NCI-H128 (cell line): Measurements from ENCODE around the gene TMEM242.
"Not testable (repeated sequence)": the region's sequence is repeated elsewhere in the genome, so short reads cannot be mapped to it uniquely, and the experiment has no call there.

Experiments used
- DNase-seq: peaks from one replicate; lab custom pipeline; 2025; ENCODE audit not compliant: unreplicated experiment; lab: John Stamatoyannopoulos, UW

TMEM242 gene

DNA sequence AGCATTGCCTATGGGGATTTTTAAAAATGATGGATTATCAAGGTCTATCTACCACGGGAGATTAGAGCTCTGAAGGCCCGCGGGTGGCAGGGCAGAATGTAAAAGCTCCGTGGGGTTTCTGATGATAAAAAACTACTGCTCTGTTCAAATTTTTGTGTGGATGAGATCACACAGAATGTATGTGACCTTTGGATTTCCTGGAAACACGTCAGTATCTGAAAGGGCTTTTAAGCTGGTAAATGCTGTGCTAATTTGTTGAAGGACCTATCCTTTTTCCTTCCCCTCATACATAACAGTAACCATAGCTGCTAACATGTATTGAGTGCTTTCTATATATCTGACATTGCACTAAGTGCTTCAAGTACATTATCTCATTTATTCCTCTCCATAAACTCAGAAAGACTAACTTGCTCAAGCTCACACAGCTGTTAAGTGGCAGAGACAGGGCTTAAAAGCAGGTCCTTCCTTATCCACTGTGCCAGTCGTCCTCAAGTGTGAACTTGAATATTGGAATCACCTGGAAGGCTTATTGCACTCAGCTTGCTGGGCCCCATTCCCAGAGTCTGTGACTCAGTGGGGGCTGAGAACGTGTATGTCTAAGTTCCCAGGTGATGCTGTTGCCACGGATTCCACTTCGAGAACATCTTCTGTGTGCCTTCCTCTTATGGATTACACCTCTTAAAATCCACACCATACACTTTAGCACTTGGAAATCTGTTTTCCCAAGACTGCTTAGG, 1.9 kb upstream of the TMEM242 start:
- no peak for DNase-seq

DNA sequence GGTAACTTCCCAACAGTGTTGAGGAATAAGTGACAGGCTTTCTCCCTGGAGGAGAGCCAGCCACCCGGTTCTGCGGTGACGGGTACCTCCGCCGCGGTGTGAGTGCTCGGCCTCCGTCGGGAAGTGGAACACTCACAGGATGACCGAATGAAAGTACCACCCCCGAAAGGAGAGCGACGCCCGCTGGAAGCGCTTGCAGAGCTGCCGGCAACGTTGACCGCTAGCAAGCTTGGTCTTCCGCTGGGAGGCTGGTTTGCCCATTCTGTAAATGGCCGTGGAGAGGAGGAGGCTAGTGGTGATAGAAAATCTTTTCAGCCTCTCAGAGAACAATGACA, 614 bp upstream of the TMEM242 start:
- no peak for DNase-seq

DNA sequence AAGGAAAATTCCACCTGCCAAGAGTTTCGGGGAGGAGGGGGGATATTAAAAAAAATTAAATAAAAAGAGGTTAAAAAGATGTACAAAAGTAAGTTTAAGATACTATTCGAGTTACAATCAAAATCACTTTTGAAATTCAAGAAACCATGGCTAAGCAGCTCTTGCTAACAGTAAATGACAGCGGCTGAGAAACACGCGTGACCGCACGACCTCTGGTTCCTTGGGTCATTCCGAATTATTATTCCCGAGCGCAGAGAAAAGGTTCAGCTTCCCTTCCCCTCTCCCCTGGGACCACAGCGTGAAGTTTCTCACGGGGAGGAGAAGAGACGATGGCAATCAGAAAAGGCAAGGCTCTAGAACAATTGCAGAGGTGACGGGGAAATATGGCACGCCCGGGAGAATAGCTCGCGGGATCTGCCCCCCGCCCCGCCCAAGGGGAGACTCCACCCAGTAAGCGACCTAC, 496 bp downstream of the TMEM242 start:
- no peak for DNase-seq

DNA sequence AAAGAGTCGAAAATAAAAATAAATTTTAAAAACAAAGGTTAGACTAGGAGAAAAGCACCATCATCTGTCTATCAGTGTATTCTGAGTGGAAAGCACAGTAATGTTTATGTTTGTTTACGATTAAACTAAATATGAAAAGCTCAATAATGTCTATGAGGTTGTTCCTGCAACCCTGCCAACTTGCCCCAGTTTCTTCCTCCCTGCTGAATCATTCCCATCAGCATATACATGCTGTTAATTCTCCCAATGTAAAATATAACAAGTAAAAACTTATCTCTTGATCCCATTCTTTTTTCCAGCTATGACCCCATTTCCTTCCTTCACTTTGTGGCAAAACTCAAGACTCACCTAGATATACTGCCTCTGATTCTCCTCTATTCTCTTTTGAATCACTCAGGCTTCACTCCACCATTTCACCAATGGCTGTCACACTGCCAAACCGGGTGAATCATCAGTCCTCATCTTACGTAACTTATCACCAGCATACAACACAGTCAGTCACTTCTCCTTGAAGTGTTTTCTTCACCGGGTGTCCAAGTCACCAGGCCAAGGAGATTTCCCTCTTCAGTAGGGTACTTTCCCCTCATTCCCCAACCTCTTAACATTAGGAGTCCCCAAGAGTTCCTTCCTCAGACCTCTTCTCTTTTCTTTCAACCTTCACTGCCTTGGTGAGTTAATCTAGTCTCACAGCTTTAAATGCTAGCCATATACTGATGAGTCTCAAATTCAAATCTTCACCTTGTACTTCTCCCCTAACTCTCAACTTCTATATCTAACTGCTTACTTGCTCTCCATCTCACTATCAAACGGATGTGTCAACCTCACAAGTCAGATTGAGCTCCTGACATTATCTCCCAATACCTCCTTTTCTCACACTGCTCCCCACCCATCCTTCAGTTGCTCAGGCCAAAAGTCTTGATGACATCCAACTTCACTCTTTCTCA, 6.2 kb downstream of the TMEM242 start:
- DNase-seq = no peak

DNA sequence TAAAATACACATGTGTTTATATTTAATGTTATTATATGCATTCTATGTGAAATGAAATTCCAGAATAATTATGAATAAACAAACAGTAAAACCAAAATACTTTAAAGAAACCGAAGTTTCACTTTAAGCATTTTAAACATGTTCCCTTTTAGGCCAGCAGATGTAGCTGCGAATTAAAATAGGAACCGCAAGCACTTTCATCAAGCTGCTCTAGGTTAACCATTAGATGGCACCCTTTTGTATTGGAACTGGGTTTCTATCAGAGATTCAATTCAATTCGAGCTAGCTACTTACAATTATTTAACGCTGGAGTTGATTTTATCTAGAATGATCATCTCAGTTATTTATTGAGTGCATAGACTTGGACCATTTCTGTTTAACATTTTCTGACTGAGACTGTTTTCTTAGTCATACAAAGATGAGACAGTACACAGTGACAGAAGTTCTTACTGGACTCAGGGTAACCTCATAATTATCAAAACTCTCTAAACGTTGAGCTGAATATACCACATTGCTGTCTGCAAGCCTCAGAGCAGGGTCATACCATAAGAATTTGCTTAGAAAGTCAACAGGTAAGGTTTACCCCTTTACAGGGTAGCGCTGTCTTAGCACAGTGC, 8.5 kb downstream of the TMEM242 start:
- DNase-seq = no peak

DNA sequence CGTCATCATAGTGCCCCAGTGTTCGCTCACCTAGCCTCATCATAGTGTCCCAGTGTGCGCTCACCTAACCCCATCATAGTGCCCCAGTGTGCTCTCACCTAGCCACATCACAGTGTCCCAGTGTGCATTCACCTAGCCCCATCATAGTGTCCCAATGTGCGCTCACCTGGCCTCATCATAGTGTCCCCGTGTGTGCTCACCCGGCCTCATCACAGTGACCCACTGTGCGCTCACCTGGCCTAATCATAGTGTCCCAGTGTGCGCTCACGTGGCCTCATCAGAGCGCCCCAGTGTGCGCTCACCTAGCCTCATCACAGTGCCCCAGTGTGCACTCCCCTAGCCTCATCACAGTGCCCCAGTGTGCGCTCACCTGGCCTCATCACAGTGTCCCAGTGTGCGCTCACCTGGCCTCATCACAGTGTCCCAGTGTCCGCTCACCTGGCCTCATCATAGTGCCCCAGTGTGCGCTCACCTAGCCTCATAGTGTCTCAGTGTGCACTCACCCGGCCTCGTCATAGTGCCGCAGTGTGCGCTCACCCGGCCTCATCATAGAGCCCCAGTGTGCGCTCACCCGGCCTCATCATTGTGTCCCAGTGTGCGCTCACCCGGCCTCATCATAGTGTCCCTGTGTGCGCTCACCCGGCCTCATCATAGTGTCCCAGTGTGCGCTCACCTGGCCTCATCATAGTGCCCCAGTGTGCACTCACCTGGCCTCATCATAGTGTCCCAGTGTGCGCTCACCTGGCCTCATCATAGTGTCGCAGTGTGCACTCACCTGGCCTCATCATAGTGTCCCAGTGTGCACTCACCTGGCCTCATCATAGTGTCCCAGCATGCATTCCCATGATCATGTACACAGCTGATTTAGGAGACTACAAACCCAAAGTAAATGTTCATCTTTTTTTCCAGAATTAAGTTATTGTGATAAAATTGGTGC, 9.5 kb downstream of the TMEM242 start:
- no peak for DNase-seq

DNA sequence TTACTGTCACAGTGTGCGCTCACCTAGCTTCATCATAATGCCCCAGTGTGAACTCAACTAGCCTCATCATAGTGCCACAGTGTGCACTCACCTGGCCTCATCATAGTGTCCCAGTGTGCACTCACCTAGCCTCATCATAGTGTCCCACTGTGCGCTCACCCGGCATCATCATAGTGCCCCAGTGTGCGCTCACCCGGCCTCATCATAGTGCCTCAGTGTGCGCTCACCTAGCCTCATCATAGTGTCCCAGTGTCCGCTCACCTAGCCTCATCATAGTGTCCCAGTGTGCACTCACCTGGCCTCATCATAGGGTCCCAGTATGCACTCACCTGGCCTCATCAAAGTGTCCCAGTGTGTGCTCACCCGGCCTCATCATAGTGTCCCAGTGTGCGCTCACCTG, 10.6 kb downstream of the TMEM242 start:
- no peak for DNase-seq

DNA sequence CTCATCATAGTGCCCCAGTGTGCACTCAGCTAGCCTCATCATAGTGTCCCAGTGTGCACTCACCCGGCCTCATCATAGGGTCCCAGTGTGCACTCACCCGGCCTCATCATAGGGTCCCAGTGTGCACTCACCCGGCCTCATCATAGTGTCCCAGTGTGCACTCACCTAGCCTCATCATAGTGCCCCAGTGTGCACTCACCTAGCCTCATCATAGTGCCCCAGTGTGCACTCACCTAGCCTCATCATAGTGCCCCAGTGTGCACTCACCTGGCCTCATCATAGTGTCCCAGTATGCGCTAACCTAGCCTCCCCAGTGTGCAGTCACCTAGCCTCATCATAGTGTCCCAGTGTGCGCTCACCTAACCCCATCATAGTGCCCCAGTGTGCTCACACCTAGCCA, 12.6 kb downstream of the TMEM242 start:
- DNase-seq = not testable (repeated sequence)

DNA sequence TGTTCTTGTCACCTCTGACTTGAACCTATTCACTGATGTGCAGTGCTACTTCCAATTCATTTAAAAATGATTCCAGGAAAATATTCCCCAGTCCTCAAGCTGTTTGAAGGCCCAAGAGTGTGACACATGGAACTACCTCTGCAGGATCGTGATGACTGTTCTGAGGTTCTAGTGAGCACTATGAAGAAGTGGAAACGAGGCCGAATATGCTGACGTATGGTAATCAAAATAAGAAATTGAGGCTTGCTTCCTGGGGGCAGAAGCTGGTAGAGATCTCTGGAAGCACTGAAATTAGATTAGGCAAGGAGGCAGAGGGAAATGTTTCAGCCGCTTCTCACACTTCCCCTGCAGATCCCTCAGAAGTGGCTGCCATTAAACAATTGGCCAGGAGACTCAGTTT, 15.7 kb downstream of the TMEM242 start:
- no peak for DNase-seq

DNA sequence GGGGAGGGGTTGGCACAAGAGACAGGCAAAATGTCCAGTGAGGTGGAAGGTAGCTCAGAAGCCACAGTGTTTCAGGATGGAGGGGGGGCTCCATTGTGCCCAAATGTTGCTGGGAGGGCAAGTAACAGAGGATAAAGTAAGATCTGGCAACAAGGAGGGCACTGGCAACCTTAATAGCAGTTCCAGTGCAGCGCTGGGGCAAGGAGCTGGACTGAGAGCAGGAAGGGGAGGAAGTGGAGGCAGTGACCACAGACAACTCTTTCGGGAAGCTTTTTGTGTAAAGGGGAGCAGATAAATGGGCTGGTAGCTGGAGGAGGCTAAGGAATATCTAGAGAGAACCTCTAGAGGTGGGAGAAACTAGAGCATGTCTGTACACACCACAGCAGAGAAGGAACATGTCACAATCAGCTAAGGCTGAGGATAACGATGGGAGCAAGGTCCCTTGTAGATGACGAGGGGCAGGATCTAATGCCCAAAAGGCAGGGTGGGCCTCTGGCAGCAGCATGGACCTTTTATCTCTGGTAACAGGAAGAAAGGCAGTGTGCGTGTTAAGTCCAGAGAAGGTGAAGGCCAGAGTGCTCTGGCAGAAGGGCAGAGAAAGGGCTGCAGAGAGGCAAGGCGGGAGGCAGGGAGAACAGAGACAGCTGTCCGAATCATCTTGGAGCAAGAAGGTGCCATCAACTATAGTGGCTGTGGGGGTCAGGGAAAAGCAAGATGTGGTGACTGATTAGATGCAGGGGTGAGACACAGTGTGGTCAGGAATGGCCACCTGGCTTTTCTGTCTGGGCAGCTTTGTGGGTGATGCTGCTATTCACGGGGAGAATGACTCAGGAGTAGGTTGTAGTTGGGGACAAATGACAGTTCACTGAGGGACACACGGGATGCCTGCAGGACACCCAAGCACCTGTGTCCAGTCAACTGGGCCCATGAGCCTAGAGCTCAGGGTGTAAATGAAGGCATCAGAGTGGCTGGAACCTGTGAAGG, 17.4 kb downstream of the TMEM242 start:
- no peak for DNase-seq

DNA sequence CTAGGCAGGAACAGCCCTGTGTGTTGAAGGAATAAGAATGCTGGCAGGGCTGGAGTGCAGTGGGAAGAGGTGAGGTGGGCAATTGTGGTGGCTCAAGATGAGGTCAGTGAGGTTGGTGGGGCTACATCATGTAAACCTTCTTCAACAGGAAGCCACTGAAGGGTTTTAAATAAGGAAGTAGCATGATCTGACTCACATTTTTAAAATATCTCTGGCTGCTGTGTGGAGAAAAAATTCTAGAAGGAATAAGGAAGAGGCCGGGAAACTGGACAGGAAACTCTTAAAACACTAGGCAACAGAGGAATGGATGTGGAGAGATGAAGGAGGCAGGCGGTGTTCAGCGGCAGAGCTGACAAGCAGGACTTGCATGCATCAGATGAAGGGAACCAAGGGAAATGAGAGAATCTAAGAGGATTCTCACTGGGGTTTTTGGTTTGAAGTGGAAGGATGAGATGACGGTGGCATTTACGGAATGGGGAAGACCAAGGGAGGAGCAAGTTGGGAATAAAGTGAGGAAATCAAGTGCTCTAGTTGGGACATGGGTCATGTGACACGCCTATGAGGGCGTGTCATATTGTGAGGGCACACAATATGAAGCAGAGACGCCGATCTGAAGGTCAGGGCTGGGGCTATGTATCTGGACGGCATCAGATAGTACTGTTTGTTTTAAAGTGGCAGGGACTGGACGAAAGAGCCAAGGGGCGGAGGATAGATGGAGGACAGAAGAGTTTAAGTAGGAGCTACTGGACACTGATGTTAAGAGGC, 18.2 kb downstream of the TMEM242 start:
- DNase-seq = no peak

DNA sequence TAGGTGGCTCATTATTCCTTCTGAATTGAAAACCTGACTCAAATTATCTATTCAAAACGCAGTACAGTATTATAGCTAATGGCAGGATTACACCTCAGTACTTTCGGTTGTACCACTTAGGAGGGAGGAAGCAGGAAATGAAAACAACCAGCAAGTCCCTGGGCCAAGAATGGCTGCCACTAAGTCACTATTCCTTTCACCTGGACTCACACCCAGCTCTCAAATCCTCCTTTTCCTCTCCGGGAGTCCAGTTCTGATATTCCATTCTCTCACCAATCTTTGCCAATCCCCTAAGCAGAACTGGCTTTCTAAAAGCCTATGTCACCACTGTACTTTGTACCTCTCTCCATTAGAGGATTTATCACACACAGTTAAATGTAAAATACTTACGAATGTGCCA, 20.6 kb downstream of the TMEM242 start:
- no peak for DNase-seq

DNA sequence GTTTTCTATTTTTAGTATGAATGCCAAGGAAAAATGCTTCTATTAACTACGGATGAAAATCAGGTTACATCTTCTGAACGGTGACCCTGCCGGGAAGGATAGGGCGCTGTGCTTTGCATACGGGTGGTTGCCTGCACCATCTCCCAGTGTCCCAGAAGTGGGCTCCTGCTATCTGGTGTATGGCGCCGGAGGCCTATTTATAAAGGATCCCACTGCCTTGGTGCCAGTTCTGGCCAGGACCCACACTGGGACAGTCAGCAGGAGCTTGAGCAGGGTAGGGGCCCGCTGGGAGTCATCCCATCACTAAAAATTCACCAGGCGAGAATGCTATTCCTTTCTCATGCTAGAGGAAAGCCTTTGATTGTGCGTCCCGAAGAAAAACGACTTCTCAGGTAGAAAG, 22.9 kb downstream of the TMEM242 start:
- DNase-seq = no peak

DNA sequence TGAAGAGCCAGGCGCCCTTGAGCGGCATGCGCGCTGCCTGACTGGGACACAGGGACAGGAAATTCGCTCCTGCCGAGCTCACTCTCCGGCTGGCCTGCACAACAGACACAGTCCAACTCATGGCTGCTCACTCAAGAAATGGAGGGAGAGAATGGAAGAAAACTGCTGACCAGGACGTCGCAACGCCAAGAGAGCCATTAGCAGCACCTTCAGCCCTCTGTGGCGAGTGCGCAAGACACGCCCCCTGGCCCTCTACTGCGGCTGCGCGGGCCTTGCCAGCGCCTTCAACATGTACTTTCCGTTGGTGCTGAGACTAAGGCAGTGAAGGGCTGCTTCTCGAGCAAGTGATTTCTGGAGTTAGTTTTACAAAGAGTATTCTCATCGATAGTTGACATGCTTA, 23.3 kb downstream of the TMEM242 start:
- DNase-seq = no peak

DNA sequence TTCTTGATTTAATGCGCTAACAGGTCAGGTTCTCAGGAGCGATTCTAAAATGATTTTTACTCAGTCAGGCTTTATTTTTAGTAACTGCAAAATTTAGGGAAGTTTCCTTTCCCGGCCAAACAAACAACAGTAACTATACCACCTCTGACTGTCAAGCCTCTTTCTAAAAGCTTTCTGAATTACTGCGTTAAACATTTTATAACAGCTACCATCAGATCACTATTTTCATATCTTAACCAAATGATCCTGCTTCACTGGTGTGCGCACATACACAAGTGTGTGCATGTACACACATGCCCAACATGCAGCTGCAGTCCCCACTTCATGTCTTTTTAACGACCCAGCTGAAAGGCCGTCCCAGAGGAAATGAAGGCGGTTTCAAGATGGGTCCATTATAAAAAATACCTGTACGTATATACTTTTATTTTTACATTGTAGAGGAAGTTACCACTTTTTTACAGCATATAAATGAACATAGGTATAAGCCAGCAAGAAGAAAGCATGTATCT, 25.0 kb downstream of the TMEM242 start:
- no peak for DNase-seq

DNA sequence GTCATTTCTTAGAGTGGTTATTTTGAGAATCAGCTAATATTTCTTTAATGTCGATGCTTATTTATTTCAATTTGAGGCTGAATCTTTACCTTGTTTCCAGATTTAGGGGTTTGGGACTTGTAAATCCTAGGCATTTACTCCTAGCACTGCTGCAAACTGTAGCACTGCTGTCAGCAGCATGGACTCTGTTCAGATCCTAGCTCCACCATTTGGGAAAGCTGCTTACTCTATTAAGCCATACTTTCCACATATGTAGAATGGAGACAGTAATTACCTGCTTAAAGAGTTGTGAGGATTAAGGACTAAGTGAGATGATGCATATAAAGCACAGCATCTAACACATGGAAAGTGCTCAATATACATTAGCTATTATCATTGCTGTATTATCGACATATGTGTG, 28.7 kb downstream of the TMEM242 start:
- DNase-seq = no peak

DNA sequence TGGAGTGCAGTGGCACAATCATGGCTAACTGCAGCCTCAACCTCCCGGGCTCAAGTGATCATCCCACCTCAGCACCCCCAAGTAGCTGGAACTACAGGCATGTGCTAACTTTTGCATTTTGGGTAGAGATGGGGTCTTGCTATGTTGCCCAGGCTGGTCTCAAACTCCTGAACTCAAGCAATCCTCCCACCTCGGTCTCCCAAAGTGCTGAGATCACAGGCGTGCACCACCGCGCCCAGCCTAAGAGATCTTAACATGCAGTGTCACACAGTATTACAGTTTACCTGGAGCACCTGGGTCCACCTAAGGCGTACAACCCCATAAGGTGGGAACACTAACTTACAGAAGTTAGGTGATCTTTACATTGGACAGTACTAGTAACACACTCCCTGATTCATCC, 29.5 kb downstream of the TMEM242 start:
- no peak for DNase-seq

DNA sequence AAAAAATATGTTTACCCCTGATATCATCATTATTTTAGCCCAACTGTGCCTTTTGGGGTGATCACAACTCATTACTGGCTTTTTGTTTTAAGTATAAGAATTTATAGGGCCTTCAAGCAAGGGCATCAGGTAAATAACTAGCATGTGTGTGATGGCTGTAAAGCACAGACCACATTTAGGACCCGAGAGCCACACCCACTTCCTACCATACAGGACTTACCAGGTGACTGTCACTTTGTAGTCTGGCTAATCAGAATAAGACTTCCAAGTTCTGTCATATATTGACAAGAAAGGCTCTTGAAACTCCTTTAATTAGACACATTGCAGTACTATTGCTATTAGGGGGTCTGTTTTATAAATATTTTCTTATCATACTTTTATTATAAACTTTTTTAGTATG, 31.1 kb downstream of the TMEM242 start:
- no peak for DNase-seq

DNA sequence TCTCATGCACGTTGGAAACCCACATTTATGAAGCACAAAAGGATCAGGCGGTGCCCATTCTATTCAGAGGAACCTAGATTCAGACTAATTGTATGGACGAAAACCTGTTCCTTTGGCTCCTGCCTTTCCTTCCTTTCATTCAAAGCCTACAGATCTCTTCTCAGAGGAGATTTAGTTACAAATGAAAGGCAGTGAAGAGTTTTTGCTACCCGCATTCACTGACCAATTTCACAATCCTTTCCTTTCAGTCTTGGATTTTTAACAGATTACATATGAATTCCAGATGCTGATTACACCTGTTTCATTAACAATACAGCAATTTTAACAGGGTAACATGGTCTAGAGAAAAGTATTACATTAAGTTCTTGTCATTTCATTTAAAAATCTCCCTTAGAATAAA, 32.0 kb downstream of the TMEM242 start:
- DNase-seq = no peak
